HepG2 (cell line): ENCODE data around the gene ATP7B. TPM values are rescaled to one million over a fixed set of nuclear protein-coding genes. Genes with fewer than 3 reads are reported as not detected.

Experiments
- ATF4 ChIP-seq, 2 experiments: fragments of 450-650 bp in 1 of 2; sonication (generic) in 1 of 2; formaldehyde crosslinking; IDR thresholded peaks; 2 replicates each; pipeline versions ENCODE4 v1.5.0 to v1.8.0; 2020 to 2022; ENCODE audit warnings: mild to moderate bottlenecking in 1 of 2, missing genetic modification reagents in 1 of 2
- MTERF4 ChIP-seq: sonication (generic); formaldehyde crosslinking; IDR thresholded peaks from 2 replicates; pipeline ENCODE4 v1.8.0; 2023; ENCODE audit warnings: mild to moderate bottlenecking, missing genetic modification reagents
- MXD1 ChIP-seq: sonication (generic); formaldehyde crosslinking; IDR thresholded peaks from 2 replicates; pipeline ENCODE4 v1.4.0; 2020; ENCODE audit warnings: mild to moderate bottlenecking, missing genetic modification reagents
- RERE ChIP-seq: IDR thresholded peaks from 2 replicates; pipeline ENCODE4 v1.6.1; 2016; ENCODE audit warnings: low read depth, missing genetic modification reagents, missing compliant biosample characterization
- ZFAT ChIP-seq: sonication (generic); formaldehyde crosslinking; conservative IDR thresholded peaks from 2 replicates; pipeline ENCODE4 v1.8.1; 2023; ENCODE audit warnings: missing genetic modification reagents, inconsistent platforms
- ZNF441 ChIP-seq: sonication (generic); formaldehyde crosslinking; IDR thresholded peaks from 2 replicates; pipeline ENCODE4 v1.7.0; 2021; ENCODE audit warnings: missing genetic modification reagents, borderline replicate concordance
- polyA plus RNA-seq, 8 experiments: library from polyadenylated mRNA; depleted of rRNA in 3 of 8; stranded (reverse) in 7 of 8; unstranded in 1 of 8; fragments of >200 nt; fragmentation: Illumina TruSeq in 4 of 8; extraction: Trizol in 4 of 8; gene quantifications; 2 replicates each; pipeline versions ENCODE4 v1.2.1 to v1.2.3, GENCODE V29; 2011 to 2016; ENCODE audit warnings: low read depth in 4 of 8, missing spikeins in 1 of 8, mixed read lengths in 1 of 8; ENCODE audit not compliant: insufficient read depth in 1 of 8
- total RNA-seq, 5 experiments: library from RNA; depleted of rRNA; stranded (reverse); fragments of >200 nt; fragmentation: Illumina TruSeq; extraction: Trizol; gene quantifications; 2 replicates each; pipeline ENCODE4 v1.2.3, GENCODE V29; 2016; ENCODE audit warnings: low read depth in 1 of 5

ATP7B gene
- total and polyA plus RNA-seq, 2 of the 13 experiments (the other 11 are each of a cell fraction or from before 2014, with no cell fraction given): 31.8 to 57.4 TPM

- TF ChIP-seq RERE (CRISPR knock-in tag) (no peak), ZNF441 (CRISPR knock-in tag) (no peak), ATF4 (CRISPR knock-in tag; IDR thresholded peaks at IDR 0.05) (no peak), ZFAT (CRISPR knock-in tag) (no peak), MXD1 (no peak), MTERF4 (CRISPR knock-in tag) (no peak)
Measured at GRCh38 chr13:51997186-51997585, 14.1 kb downstream of the ATP7B start (continued).
